CD1c-positive myeloid dendritic cell (primary cell): Measurements from ENCODE around the gene EGFL8.
A peak's percentile ranks its signal among the peaks of the same experiment; 100 is the strongest.
"Not testable (repeated sequence)": the region's sequence is repeated elsewhere in the genome, so short reads cannot be mapped to it uniquely, and the experiment has no call there.

ENCODE experiments used
- DNase-seq: peaks from one replicate; pipeline ENCODE4 v3.0.0-alpha.2; 2016; ENCODE audit errors: extremely low spot score

EGFL8 gene

GRCh38 chr6:32195902-32196681 lies 31.7 kb downstream of the EGFL8 start:
- DNase-seq, result peak; percentile 65

GRCh38 chr6:32196682-32197616 lies 32.6 kb downstream of the EGFL8 start:
- DNase-seq, result peak; percentile 50

- no peak for DNase-seq
Observed at GRCh38 chr6:32198345-32198696, 33.9 kb downstream of the EGFL8 start.

DNA sequence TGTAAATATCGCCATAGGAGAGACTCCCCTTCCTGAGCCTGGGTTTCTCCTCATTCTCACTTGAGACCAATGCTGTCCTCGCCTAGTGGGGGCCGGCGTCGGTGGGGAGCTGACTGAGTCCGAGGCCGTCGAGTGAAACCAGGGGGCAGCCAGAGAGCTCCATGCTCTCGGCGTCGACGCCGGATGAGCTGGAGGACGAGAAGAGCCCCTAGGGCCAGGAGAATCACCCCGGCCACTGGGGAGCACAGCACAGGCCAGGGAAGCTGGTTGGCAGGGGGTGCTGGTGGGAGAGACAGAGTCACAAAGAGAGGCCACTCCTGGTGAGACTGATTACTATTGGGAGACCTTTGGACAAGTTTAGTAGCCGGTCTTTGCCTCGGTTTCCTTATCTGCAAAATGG lies 34.5 kb downstream of the EGFL8 start:
- no peak for DNase-seq

- DNase-seq, result no peak
Observed at GRCh38 chr6:32200711-32201475, 36.5 kb downstream of the EGFL8 start.

DNA sequence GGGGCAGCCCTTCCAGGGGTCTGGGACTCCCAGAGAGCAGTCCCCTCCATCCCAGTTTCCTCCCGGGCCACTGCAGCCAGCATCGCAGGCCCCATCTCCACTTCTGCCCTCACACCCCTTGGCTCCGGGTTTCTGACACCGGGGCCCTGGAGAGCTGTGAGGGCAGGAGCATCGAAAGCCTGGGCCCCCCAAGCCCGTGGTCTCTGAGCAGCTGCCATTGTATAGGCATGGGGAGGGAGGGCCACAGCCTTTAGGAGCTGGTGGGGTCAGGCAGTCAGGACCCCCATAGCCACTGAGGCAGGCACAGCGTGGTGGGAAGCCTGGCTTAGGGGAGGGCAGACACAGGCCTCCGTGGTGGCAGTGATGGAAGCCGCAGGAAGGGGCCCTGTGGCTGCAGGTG lies 37.8 kb downstream of the EGFL8 start:
- DNase-seq, result no peak

DNA sequence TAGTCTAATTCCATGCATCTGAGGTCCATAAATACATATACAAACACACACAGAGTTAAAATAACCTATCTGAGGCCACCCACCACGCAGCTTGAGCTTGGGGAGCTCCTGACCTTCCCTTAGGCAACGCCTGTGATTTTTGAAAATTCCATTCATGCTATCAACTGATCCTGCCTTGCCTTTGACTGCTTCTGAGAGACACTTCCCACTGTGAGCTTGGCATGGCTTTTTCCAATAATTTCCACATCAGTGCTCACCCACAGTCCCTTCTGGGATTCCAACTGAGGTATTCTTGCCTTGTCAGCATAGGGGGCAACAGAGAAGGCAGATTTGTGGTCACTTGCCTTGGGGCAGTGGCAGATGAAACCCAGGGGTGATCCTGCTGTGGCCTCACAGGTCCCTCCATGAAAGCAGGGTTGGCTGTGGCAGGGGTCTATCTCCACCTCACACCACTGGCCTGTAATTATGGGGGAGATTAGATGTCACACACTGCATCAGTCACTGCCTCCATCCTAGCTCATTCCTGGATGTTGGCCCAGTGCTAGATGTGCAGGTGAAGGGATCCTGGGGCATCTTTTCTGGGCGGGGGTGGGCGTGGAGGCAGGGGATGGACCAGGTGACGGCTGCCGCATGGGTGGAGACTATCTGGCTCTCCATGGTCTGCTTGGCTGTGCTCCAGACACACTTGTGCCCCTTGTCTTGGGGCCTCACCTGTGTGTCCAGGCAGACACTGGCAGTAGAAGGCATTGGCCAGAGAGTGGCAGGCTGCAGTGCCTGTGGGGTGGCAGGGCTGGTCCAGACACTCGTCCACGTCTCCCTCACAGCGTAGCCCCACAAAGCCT lies 39.3 kb downstream of the EGFL8 start:
- no peak for DNase-seq

- no peak for DNase-seq
Observed at GRCh38 chr6:32204268-32204715, 39.9 kb downstream of the EGFL8 start.

GRCh38 chr6:32208996-32209395 lies 44.6 kb downstream of the EGFL8 start:
- DNase-seq, result no peak

DNA sequence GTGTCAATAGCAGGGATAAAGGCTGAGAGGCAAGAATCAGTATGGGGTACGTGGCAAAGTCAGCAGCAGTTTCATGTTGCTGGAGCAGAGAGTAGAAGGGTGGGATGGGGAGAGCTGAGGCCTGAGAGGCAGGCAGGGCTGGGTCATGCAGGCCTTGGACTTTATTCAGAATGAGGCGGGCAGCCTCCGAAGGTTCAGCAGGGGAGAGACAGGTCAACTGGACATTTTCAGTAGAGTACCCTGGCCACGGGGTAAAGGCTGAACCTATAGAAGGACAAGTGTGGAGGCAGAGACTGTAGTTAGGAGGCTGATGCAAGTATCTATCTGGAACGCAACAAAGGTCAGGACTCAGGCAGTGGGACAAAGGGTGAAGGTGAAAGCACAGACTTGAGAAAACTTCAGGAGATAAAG lies 45.8 kb downstream of the EGFL8 start:
- no peak for DNase-seq

DNA sequence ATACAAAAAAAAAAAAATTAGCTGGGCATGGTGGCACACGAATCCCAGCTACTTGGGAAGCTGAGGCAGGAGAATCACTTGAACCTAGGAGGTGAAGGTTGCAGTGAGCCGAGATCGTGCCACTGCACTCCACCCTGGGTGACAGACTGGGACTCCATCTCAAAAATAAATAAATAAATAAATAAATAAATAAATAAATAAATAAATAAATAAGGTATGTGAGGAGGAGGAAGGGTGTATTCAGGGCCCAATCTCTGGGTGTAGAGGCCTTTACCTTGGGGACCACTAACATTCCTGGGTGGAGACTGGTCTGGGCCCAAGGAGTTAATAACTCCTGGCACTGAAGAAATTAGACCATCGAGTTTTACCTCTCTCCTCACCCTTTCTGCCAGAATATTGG lies 47.0 kb downstream of the EGFL8 start:
- DNase-seq, result not testable (repeated sequence)

GRCh38 chr6:32212076-32212760 lies 47.8 kb downstream of the EGFL8 start:
- no peak for DNase-seq

DNA sequence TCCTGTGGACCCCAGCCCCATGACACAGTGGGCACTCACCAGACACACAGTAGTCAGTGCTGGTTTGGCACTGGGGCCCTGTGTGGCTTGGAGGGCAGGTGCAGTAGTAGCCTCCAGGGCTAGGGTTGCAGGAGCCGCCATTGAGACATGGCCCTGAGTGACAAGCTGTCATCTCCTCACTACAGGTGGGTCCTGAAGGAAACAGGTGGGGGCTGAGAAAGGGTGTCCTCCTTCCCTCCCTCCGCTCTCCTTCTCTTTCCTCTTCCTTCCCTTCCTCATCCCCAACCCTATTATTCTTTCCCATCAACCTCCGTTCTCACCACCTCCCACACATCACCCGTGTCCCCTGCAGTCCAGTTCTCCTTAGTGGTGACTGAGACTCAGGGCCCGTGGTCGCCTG lies 49.3 kb downstream of the EGFL8 start:
- no peak for DNase-seq

GRCh38 chr6:32214126-32214525 lies 49.7 kb downstream of the EGFL8 start:
- DNase-seq, result no peak

DNA sequence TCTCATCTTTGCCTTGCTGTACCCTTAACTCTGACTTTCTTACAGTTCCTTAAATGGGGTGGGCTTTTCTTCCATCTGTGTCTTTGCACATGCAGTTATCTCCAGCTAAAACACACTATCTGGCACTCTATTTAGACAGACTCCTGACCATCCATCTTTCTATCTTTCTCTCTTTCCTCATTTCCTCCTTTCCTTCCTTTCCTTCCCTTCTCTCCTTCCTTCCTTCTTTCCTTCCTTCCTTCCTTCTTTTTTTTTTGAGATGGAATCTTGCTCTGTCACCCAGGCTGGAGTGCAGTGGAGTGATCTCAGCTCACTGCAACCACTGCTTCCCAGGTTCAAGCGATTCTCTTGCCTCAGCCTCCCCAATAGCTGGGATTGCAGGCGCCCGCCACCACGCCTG lies 51.2 kb downstream of the EGFL8 start:
- no peak for DNase-seq

GRCh38 chr6:32216285-32216684 lies 51.9 kb downstream of the EGFL8 start:
- no peak for DNase-seq

DNA sequence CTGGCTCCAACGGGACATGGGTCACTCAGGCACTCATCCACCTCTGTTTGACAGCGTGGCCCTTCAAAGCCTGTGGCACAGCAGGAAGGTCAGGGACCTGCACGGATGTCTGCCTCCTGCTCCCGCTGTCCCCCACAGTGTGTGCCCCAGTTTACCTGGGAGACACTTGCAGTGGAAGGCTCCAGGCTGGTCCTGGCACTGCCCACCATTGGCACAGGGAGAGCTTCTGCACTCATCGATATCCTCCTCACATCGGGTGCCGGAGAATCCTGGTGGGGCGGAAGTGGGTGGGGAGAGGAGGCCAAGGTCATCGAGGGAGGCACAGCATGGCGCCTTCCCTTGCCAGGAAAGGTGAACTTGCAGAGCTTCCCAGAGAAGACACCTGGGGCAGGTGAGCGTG lies 52.6 kb downstream of the EGFL8 start:
- DNase-seq, result no peak
